Adrenal gland (tissue), 12 donors: ENCODE data around the gene FLT3LG. TPM values are rescaled to one million over a fixed set of nuclear protein-coding genes. Genes with fewer than 3 reads are reported as not detected.

Source experiments
- DNase-seq, 7 donors: peaks; one replicate each; pipeline ENCODE4 v3.0.0-alpha.2; 2019 to 2020
- H3K27ac ChIP-seq, 5 donors: fragments of 200-600 bp; sonication (generic) in 4 of 5; 1 replicate in 3 of 5; 2 replicates in 2 of 5; pipeline versions ENCODE4 v1.5.1 to v1.8.0; 2016 to 2020; ENCODE audit warnings: mild to moderate bottlenecking in 1 of 5
- H3K27me3 ChIP-seq: fragments of 200-600 bp; 2 replicates; pipeline ENCODE4 v1.8.0; 2021
- H3K36me3 ChIP-seq, 2 donors: fragments of 200-600 bp; replicated peaks in 1 of 2; 1 replicate in 1 of 2; 2 replicates in 1 of 2; pipeline versions ENCODE4 v1.5.1 to v1.8.0; 2018 to 2022
- H3K4me1 ChIP-seq, 2 donors: fragments of 200-600 bp; replicated peaks in 1 of 2; 1 replicate in 1 of 2; 2 replicates in 1 of 2; pipeline versions ENCODE4 v1.5.1 to v1.8.0; 2018 to 2021
- H3K4me3 ChIP-seq, 4 donors: fragments of 200-600 bp; sonication (generic) in 3 of 4; one replicate each; pipeline ENCODE4 v1.5.1; 2016 to 2018
- H3K9me3 ChIP-seq, 3 donors: fragments of 200-600 bp; sonication (generic) in 1 of 3; replicated peaks in 1 of 3; 1 replicate in 2 of 3; 2 replicates in 1 of 3; pipeline versions ENCODE4 v1.5.1 to v1.8.0; 2016 to 2021
- POLR2A ChIP-seq, 2 donors: fragments of 450-650 bp; IDR thresholded peaks; one replicate each; pipeline ENCODE4 v1.6.1; 2017; ENCODE audit warnings: antibody characterized with exemption in 2 of 2, mild to moderate bottlenecking in 2 of 2, moderate library complexity in 1 of 2
- WGBS, 4 donors: extraction: QIAGEN DNeasy Blood & Tissue Kit in 2 of 4; methylation state at CpG; one replicate each; pipeline versions ENCODE4 v1.1.5 to v1.1.7; 2013 to 2017; 5-methylcytosine and 5-hydroxymethylcytosine counted together
- intact Hi-C, 2 donors: fragments of 100-400 bp; cut with DNase I; formaldehyde crosslinking; loops; one replicate each; pipeline versions ENCODE4 v1.14.1 to v1.15.0; 2022 to 2023
- polyA plus RNA-seq, 3 donors: library from polyadenylated mRNA; stranded (reverse); fragments of 200-250 nt in 2 of 3; fragments of 350-450 nt in 1 of 3; fragmentation: Illumina TruSeq in 1 of 3; extraction: RNeasy Lipid Tissue Mini Kit (QIAGEN cat#74804) in 1 of 3; gene quantifications; one replicate each; pipeline ENCODE4 v1.2.3, GENCODE V29; 2013 to 2014
- total RNA-seq, 9 donors: library from RNA; depleted of rRNA in 4 of 9; stranded (reverse); fragments of >200 nt in 4 of 9; fragments of 120-200 nt in 1 of 9; fragmentation: NEBNext Ultra II Directional in 1 of 9; extraction: Animal tissue kit (Norgen Biotek cat#: 25700) in 1 of 9; gene quantifications; one replicate each; pipeline versions ENCODE4 v1.1.0 to v1.2.4, GENCODE V29; 2013 to 2023
- TF ChIP-seq, protein P1 (sequence below), 6 experiments: fragments of 450-650 bp in 4 of 6; fragments of 200-600 bp in 2 of 6; sonication (generic) in 1 of 6; IDR thresholded peaks; 1 replicate in 5 of 6; 2 replicates in 1 of 6; pipeline versions ENCODE4 v1.5.1 to v1.8.0; 2016 to 2021; ENCODE audit warnings: antibody characterized with exemption in 6 of 6, mild to moderate bottlenecking in 2 of 6, moderate library complexity in 1 of 6
- donor health status: healthy with polysubstance abuse.
- donor health status: Bipolar disorder and iron deficiency.
- donor health status: DM: yes; HTN: yes; CAD: no.
- donor health status: DM: no; HTN: no; CAD: no.
- donor health status: DM: no; HTN: no; CAD: no.
- donor health status: DM: yes; HTN: yes; CAD: no.

Gene FLT3LG
- total and polyA plus RNA-seq, 12 donors: 1.2 to 33.8 (median 8.7) TPM

DNA sequence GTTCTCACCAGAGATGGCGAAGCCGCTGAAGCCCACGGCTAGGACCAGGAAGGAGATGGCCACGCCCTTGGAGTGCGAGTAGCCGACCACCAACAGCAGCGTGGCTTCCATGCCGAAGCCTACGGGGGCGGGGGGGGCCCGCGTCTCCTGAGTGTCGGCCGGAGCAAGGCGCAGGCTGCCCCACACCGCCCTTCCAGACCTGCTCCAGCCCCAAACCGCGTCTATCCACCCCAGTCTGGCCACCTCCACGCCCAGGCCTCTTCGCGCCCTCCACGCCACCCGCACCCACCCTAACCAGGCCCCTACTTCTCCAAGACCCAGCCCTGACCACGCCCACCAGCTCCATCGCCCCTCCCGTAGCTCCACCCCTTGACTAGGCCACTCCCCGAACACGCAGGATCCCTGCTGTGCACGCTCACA lies 42.7 kb upstream of the FLT3LG start:
- no peak overlapping the region for H3K27ac ChIP-seq
- no peaks in the 10 kb centered on the region for H3K36me3 ChIP-seq
- 39 to 59% (median 53%) methylated on average over 13 to 29 of the region's 29 CpGs for WGBS, 4 donors
- TF ChIP-seq, protein P1, sequence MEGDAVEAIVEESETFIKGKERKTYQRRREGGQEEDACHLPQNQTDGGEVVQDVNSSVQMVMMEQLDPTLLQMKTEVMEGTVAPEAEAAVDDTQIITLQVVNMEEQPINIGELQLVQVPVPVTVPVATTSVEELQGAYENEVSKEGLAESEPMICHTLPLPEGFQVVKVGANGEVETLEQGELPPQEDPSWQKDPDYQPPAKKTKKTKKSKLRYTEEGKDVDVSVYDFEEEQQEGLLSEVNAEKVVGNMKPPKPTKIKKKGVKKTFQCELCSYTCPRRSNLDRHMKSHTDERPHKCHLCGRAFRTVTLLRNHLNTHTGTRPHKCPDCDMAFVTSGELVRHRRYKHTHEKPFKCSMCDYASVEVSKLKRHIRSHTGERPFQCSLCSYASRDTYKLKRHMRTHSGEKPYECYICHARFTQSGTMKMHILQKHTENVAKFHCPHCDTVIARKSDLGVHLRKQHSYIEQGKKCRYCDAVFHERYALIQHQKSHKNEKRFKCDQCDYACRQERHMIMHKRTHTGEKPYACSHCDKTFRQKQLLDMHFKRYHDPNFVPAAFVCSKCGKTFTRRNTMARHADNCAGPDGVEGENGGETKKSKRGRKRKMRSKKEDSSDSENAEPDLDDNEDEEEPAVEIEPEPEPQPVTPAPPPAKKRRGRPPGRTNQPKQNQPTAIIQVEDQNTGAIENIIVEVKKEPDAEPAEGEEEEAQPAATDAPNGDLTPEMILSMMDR (IDR thresholded peaks at IDR 0.05): no peak
- no peak for TF ChIP-seq POLR2A (IDR thresholded peaks at IDR 0.05)
- DNase-seq: no peak
- H3K4me1 ChIP-seq: peaks cover 0 to 6% of the 10 kb centered on the region in 2 donors
- H3K27me3 ChIP-seq: peaks cover 82% of the 10 kb centered on the region
- H3K4me3 ChIP-seq: no peak overlapping the region
- H3K9me3 ChIP-seq: no peaks in the 10 kb centered on the region
- intact Hi-C loops: no loop called here

DNA sequence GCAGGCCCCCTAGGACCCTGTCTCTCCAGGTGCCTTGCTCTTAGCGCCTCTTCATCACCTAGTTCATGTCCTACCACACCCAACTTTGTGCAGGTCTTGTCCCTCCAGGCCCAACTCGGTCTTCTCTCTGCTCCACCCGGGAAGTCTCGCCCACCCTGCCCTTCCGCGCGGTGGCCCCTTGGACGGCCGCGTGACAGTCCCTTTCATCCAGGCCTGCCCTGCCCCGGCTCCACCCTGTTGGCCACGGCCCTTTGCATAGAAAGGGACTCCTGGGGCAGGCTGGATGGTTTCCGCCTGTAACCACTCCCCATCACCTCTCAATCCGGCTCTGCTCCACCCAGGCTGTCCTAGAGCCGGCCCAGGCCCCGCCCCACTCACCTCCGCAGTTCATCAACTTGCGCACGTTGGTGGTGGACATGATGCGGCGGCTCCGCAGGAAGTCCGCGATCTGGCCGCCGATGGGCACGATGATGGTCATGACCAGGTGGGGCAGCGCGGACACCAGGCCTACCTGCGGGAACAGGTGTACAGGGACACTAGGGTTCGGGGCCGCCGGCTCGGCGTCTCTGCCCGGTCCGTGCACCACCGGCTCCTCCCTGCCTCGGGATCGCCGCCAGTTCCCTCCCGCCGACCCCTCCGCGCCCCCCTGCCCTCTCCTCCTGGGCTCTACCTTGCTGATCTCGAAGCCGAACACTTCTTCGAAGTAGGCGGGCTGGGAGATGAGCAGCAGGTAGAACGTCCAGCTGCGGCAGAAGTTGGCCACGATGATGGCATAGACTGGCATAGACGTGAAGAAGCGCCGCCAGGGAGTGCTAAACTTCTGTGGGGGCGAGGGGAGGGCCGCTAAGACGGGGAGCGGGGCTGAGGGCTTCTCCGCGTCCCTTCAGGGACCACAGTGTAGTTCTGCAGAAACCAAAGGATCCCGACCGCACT lies 41.6 kb upstream of the FLT3LG start:
- no peaks in the 10 kb centered on the region for H3K9me3 ChIP-seq
- TF ChIP-seq POLR2A (IDR thresholded peaks at IDR 0.05): no peak
- TF ChIP-seq, protein P1 (IDR thresholded peaks at IDR 0.05): no peak
- no peak for DNase-seq
- intact Hi-C loops: no loop called here
- no peak overlapping the region for H3K4me3 ChIP-seq
- no peaks in the 10 kb centered on the region for H3K36me3 ChIP-seq
- WGBS, 4 donors: 9 to 23% (median 12%) methylated on average over 13 to 63 of the region's 63 CpGs
- H3K27ac ChIP-seq: no peak overlapping the region
- peaks cover 0 to 6% of the 10 kb centered on the region in 2 donors for H3K4me1 ChIP-seq
- H3K27me3 ChIP-seq: peaks cover 75% of the 10 kb centered on the region

- H3K4me1 ChIP-seq: peaks cover 0 to under 1% of the 10 kb centered on the region in 2 donors
- intact Hi-C loops: no loop called here
- no peak overlapping the region for H3K4me3 ChIP-seq
- H3K36me3 ChIP-seq: no peaks in the 10 kb centered on the region
- H3K27ac ChIP-seq: no peak overlapping the region
- peaks cover 67% of the 10 kb centered on the region for H3K27me3 ChIP-seq
- no peak for DNase-seq
- WGBS, 4 donors: 11 to 18% (median 15%) methylated on average over 22 to 31 of the region's 31 CpGs
- H3K9me3 ChIP-seq: no peaks in the 10 kb centered on the region
- no peak for TF ChIP-seq POLR2A (IDR thresholded peaks at IDR 0.05)
These were observed 40.6 kb upstream of the FLT3LG start for GRCh38 chr19:49433240-49433901.

- H3K27me3 ChIP-seq: peaks cover 72% of the 10 kb centered on the region
- no peak overlapping the region for H3K4me3 ChIP-seq
- H3K4me1 ChIP-seq: no peaks in the 10 kb centered on the region
- H3K9me3 ChIP-seq: no peaks in the 10 kb centered on the region
- H3K36me3 ChIP-seq: no peaks in the 10 kb centered on the region
- DNase-seq: no peak
- intact Hi-C loops: no loop called here
- TF ChIP-seq, protein P1 (IDR thresholded peaks at IDR 0.05): no peak
- no peak for TF ChIP-seq POLR2A (IDR thresholded peaks at IDR 0.05)
- H3K27ac ChIP-seq: no peak overlapping the region
- 86 to 89% (median 87%) methylated on average over 18 of the region's 18 CpGs for WGBS, 4 donors
These were observed 39.0 kb upstream of the FLT3LG start for GRCh38 chr19:49434907-49435583.
